Activated T-cell treated with anti-CD3 and anti-CD28 coated beads, Interleukin-2, amount 50 U/mL, for 24 hours (primary cell): ENCODE data around the gene CHST15.
A peak's percentile ranks its signal among the peaks of the same experiment; 100 is the strongest.
"Not testable (repeated sequence)": the region's sequence is repeated elsewhere in the genome, so short reads cannot be mapped to it uniquely, and the experiment has no call there.

Experiments used
- DNase-seq: peaks from one replicate; pipeline ENCODE4 v3.0.0-alpha.2; 2020
- H3K27ac Mint-ChIP-seq: 2 replicates; pipeline ENCODE4 v1.8.0; 2020; ENCODE audit warnings: mild to moderate bottlenecking, mixed read lengths
- H3K27me3 Mint-ChIP-seq: 2 replicates; pipeline ENCODE4 v1.8.0; 2020; ENCODE audit warnings: mixed read lengths
- H3K36me3 Mint-ChIP-seq: 2 replicates; pipeline ENCODE4 v1.8.0; 2020; ENCODE audit warnings: low read depth, mixed read lengths
- H3K4me1 Mint-ChIP-seq: 2 replicates; pipeline ENCODE4 v1.8.0; 2020; ENCODE audit warnings: low read depth, mixed read lengths
- H3K4me3 Mint-ChIP-seq: 2 replicates; pipeline ENCODE4 v1.8.0; 2020; ENCODE audit warnings: mild to moderate bottlenecking, moderate library complexity, mixed read lengths
- H3K9me3 Mint-ChIP-seq: 2 replicates; pipeline ENCODE4 v1.8.0; 2020; ENCODE audit warnings: mixed read lengths

Gene CHST15

GRCh38 chr10:124035928-124036558, 57.4 kb downstream of the CHST15 start:
- DNase-seq, result peak; percentile 39
- Mint-ChIP-seq H3K4me3 (no peak overlapping the region), H3K27ac (no peak overlapping the region), H3K27me3 (peaks cover 10% of the 10 kb centered on the region), H3K9me3 (no peaks in the 10 kb centered on the region), H3K4me1 (peaks cover 10% of the 10 kb centered on the region), H3K36me3 (no peaks in the 10 kb centered on the region)

GRCh38 chr10:124035306-124035927, 58.0 kb downstream of the CHST15 start:
- H3K27me3 Mint-ChIP-seq, result peaks cover 11% of the 10 kb centered on the region
- H3K9me3 Mint-ChIP-seq, result no peaks in the 10 kb centered on the region
- H3K4me1 Mint-ChIP-seq, result peaks cover 10% of the 10 kb centered on the region
- H3K27ac Mint-ChIP-seq, result no peak overlapping the region
- no peak for DNase-seq
- no peak overlapping the region for H3K4me3 Mint-ChIP-seq
- H3K36me3 Mint-ChIP-seq, result no peaks in the 10 kb centered on the region

GRCh38 chr10:124034576-124035305, 58.7 kb downstream of the CHST15 start:
- peaks cover 16% of the 10 kb centered on the region for H3K27me3 Mint-ChIP-seq
- DNase-seq, H3K9me3 Mint-ChIP-seq, H3K27ac Mint-ChIP-seq, H3K36me3 Mint-ChIP-seq, H3K4me3 Mint-ChIP-seq: not testable (repeated sequence)
- H3K4me1 Mint-ChIP-seq, result peaks cover 10% of the 10 kb centered on the region

GRCh38 chr10:124033887-124034218, 59.5 kb downstream of the CHST15 start:
- peaks cover 10% of the 10 kb centered on the region for H3K4me1 Mint-ChIP-seq
- no peak overlapping the region for H3K27ac Mint-ChIP-seq
- DNase-seq, result no peak
- H3K9me3 Mint-ChIP-seq, result no peaks in the 10 kb centered on the region
- H3K4me3 Mint-ChIP-seq, result no peak overlapping the region
- no peaks in the 10 kb centered on the region for H3K36me3 Mint-ChIP-seq
- H3K27me3 Mint-ChIP-seq, result peaks cover 16% of the 10 kb centered on the region

- no peak for DNase-seq
- H3K27me3 Mint-ChIP-seq, result peaks cover 16% of the 10 kb centered on the region
- no peak overlapping the region for H3K4me3 Mint-ChIP-seq
- no peak overlapping the region for H3K27ac Mint-ChIP-seq
- no peaks in the 10 kb centered on the region for H3K9me3 Mint-ChIP-seq
- H3K4me1 Mint-ChIP-seq, result peaks cover 10% of the 10 kb centered on the region
- no peaks in the 10 kb centered on the region for H3K36me3 Mint-ChIP-seq
These were observed 60.2 kb downstream of the CHST15 start for GRCh38 chr10:124032971-124033886.

- H3K36me3 Mint-ChIP-seq, result no peaks in the 10 kb centered on the region
- H3K4me3 Mint-ChIP-seq, result no peak overlapping the region
- peaks cover 10% of the 10 kb centered on the region for H3K4me1 Mint-ChIP-seq
- H3K9me3 Mint-ChIP-seq, result no peaks in the 10 kb centered on the region
- no peak overlapping the region for H3K27ac Mint-ChIP-seq
- peaks cover 16% of the 10 kb centered on the region for H3K27me3 Mint-ChIP-seq
- DNase-seq, result no peak
These were observed 61.1 kb downstream of the CHST15 start for GRCh38 chr10:124032087-124032935.

- no peaks in the 10 kb centered on the region for H3K36me3 Mint-ChIP-seq
- H3K27me3 Mint-ChIP-seq, result peaks cover 16% of the 10 kb centered on the region
- H3K27ac Mint-ChIP-seq, result no peak overlapping the region
- H3K4me3 Mint-ChIP-seq, result no peak overlapping the region
- DNase-seq, result no peak
- H3K9me3 Mint-ChIP-seq, result no peaks in the 10 kb centered on the region
- H3K4me1 Mint-ChIP-seq, result peaks cover 2% of the 10 kb centered on the region
These were observed 62.8 kb downstream of the CHST15 start for GRCh38 chr10:124030492-124031110.

- no peaks in the 10 kb centered on the region for H3K36me3 Mint-ChIP-seq
- H3K4me3 Mint-ChIP-seq, result no peak overlapping the region
- DNase-seq, result no peak
- no peak overlapping the region for H3K27ac Mint-ChIP-seq
- H3K4me1 Mint-ChIP-seq, result peaks cover 5% of the 10 kb centered on the region
- H3K27me3 Mint-ChIP-seq, result peaks cover 16% of the 10 kb centered on the region
- H3K9me3 Mint-ChIP-seq, result no peaks in the 10 kb centered on the region
These were observed 63.3 kb downstream of the CHST15 start for GRCh38 chr10:124030061-124030460.

- Mint-ChIP-seq H3K9me3 (no peaks in the 10 kb centered on the region), H3K27me3 (peaks cover 16% of the 10 kb centered on the region), H3K4me3 (no peak overlapping the region), H3K27ac (no peak overlapping the region), H3K36me3 (no peaks in the 10 kb centered on the region), H3K4me1 (peaks cover 6% of the 10 kb centered on the region)
- DNase-seq, result no peak
These were observed 63.8 kb downstream of the CHST15 start for GRCh38 chr10:124029559-124029958.

- Mint-ChIP-seq H3K4me1 (peaks cover 6% of the 10 kb centered on the region), H3K9me3 (no peaks in the 10 kb centered on the region), H3K4me3 (no peak overlapping the region), H3K27ac (no peak overlapping the region), H3K27me3 (peaks cover 16% of the 10 kb centered on the region), H3K36me3 (no peaks in the 10 kb centered on the region)
- DNase-seq, result no peak
These were observed 64.5 kb downstream of the CHST15 start for GRCh38 chr10:124028700-124029480.

GRCh38 chr10:124027651-124028050, 65.7 kb downstream of the CHST15 start:
- H3K27ac Mint-ChIP-seq, result no peak overlapping the region
- no peaks in the 10 kb centered on the region for H3K9me3 Mint-ChIP-seq
- peaks cover 13% of the 10 kb centered on the region for H3K27me3 Mint-ChIP-seq
- no peak for DNase-seq
- H3K4me1 Mint-ChIP-seq, result peaks cover 6% of the 10 kb centered on the region
- no peak overlapping the region for H3K4me3 Mint-ChIP-seq
- no peaks in the 10 kb centered on the region for H3K36me3 Mint-ChIP-seq

- Mint-ChIP-seq H3K4me3 (no peak overlapping the region), H3K4me1 (peaks cover 6% of the 10 kb centered on the region), H3K27ac (no peak overlapping the region), H3K36me3 (no peaks in the 10 kb centered on the region), H3K9me3 (no peaks in the 10 kb centered on the region), H3K27me3 (peaks cover 12% of the 10 kb centered on the region)
- DNase-seq, result no peak
These were observed 66.3 kb downstream of the CHST15 start for GRCh38 chr10:124027031-124027611.

GRCh38 chr10:124026589-124026939, 66.8 kb downstream of the CHST15 start:
- Mint-ChIP-seq H3K27ac (no peak overlapping the region), H3K27me3 (peaks cover 8% of the 10 kb centered on the region), H3K4me1 (peaks cover 6% of the 10 kb centered on the region), H3K9me3 (no peaks in the 10 kb centered on the region), H3K36me3 (no peaks in the 10 kb centered on the region), H3K4me3 (no peak overlapping the region)
- no peak for DNase-seq
